ENCODE results near the gene GABRR2. TPM values are rescaled to one million over a fixed set of nuclear protein-coding genes. Genes with fewer than 3 reads are reported as not detected.

Gene GABRR2
- total and polyA plus RNA-seq, 10 of the 15 experiments (the other 5 are each of a cell fraction or from before 2014, with no cell fraction given) = 0.16 to 0.72 (median 0.32) TPM; not detected in 2

GRCh38 chr6:89257346-89257745 lies 57.8 kb downstream of the GABRR2 start:
- ATAC-seq = no peak
- no peak for TF ChIP-seq E2F8 (IDR thresholded peaks at IDR 0.05; ENCODE audit: low read depth, partially characterized antibody)
- TF ChIP-seq SP1 (IDR thresholded peaks at IDR 0.05; ENCODE audit: low read depth, low read length) = no peak
- no peak for TF ChIP-seq ZNF24 (IDR thresholded peaks at IDR 0.05)
- no peak for TF ChIP-seq ZNF592 (IDR thresholded peaks at IDR 0.05)
- TF ChIP-seq EED (IDR thresholded peaks at IDR 0.05; ENCODE audit: low read depth) = no peak
- no peak for TF ChIP-seq USF2 (IDR thresholded peaks at IDR 0.05; ENCODE audit: borderline replicate concordance, low read depth, low read length)
- no peak for TF ChIP-seq JUNB (IDR thresholded peaks at IDR 0.05)
- no peak for TF ChIP-seq POLR2A (IDR thresholded peaks at IDR 0.05; ENCODE audit: low read depth, low read length)
- TF ChIP-seq IRF4 (IDR thresholded peaks at IDR 0.05; ENCODE audit: low read depth, low read length) = no peak
- TF ChIP-seq POU2F2 (IDR thresholded peaks at IDR 0.05; ENCODE audit: borderline replicate concordance, low read depth, low read length) = no peak
- TF ChIP-seq RELB (IDR thresholded peaks at IDR 0.05; ENCODE audit: low read depth) = no peak
- TF ChIP-seq PRDM15 (CRISPR knock-in tag; IDR thresholded peaks at IDR 0.05) = no peak

More at GRCh38 chr6:89257346-89257745, 57.8 kb downstream of the GABRR2 start:
- SMC1A ChIA-PET (ENCODE audit: uncharacterized antibody, unreplicated experiment) = no interaction called here
- Histone ChIP-seq H3K4me3 (no peak overlapping the region), H3K4me2 (ENCODE audit: control insufficient read depth, insufficient read depth) (no peak overlapping the region), H3K9ac (ENCODE audit: control insufficient read depth, insufficient read depth, low read length) (no peak overlapping the region), H3K27me3 (replicated peaks in 1 of 2; ENCODE audit: control insufficient read depth in 2 of 2, insufficient read depth in 2 of 2, low read length in 1 of 2) (no peaks in the 10 kb centered on the region), H3K27ac (ENCODE audit: control insufficient read depth, insufficient read depth) (no peak overlapping the region), H3K79me2 (ENCODE audit: control insufficient read depth, insufficient read depth, low read length) (no peaks in the 10 kb centered on the region), H2AFZ (ENCODE audit: control insufficient read depth, low read depth, low read length) (no peak overlapping the region), H3K36me3 (ENCODE audit: control insufficient read depth in 2 of 2, insufficient read depth in 2 of 2, low read length in 1 of 2) (no peaks in the 10 kb centered on the region), H3K9me3 (replicated peaks; ENCODE audit: control insufficient read depth, insufficient read depth, low read length) (no peaks in the 10 kb centered on the region), H4K20me1 (ENCODE audit: control insufficient read depth, insufficient read depth) (no peaks in the 10 kb centered on the region; the same call in 1 of the 2 replicates), H3K4me1 (ENCODE audit: control insufficient read depth, insufficient read depth, low read length) (peaks cover 26% of the 10 kb centered on the region)
- DNase-seq (ENCODE audit: low read depth, low spot score) (no peak), FAIRE-seq (no peak)
- in situ Hi-C loops (cut with MboI) (no loop called here), intact Hi-C loops (cut with micrococcal nuclease; ENCODE audit: unreplicated experiment) (no loop called here)
- POLR2A ChIA-PET = no interaction called here
- RAD21 ChIA-PET (ENCODE audit: unreplicated experiment) = no interaction called here
- CTCF ChIA-PET = interaction anchor here (0.7 to 1.0 kb wide), 2 partner anchors 16 to 115 kb away, joined by 3 read pairs; no protein-coding TSS in a partner anchor
- 79% methylated on average over 6 of the region's 6 CpGs for whole genome bisulfite sequencing (ENCODE audit: insufficient coverage, insufficient replicate concordance, low lambda C conversion rate, missing lambda C conversion rate)
- no TSS peak for BruUV-seq (replicated peaks)
